Activated T-cell treated with anti-CD3 and anti-CD28 coated beads for 4 hours (primary cell): ENCODE data around the gene BLVRB.
"Not testable (repeated sequence)": the region's sequence is repeated elsewhere in the genome, so short reads cannot be mapped to it uniquely, and the experiment has no call there.

Experiments
- DNase-seq: peaks from one replicate; pipeline ENCODE4 v3.0.0-alpha.2; 2020

The BLVRB gene

DNA sequence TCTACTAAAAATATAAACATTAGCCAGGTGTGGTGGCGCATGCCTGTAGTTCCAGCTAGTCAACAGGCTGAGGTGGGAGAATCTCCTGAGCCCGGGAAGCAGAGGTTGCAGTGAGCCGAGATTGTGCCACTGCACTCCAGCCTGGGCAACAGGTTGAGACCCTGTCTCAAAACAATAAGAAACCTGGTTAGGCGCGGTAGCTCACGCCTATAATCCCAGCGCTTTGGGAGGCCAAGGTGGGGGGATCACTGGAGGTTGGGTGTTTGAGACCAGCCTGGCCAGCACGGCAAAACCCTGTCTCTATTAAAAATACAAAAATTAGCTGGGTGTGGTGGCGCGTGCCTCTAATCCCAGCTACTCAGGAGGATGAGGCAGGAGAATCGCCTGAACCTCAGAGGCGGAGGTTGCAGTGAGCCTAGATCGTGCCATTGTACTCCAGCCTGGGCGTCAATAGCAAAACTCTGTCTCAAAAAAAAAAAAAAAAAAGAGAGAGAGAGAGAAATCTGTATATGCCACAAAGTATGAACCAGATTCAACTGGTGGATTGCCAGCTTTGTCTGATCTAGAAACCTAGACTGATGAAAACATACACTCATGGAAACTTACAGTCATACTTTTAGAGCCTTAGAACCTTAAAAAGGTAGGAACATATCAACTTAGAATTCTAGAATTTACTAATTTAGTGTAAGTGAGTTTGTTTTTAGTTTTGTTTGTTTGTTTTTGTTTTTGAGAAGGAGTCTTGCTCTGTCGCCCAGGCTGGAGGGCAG is 10.5 kb upstream of the BLVRB start:
- DNase-seq: not testable (repeated sequence)

DNA sequence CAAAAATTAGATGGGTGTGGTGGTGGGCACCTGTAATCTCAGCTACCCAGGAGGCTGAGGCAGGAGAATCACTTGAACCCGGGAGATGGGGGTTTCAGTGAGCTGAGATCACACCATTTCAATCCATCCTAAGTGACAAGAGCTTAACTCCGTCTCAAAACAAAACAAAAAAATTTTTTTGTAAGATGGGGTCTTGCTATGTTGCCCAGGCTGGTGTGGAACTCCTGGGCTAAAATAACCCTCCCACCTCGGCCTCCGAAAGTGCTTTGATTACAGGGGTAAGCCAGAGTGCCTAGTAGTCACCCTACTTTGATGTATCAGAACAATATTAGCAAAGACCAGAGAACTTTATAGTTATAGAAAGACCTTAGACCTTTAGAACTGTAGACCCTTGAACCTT is 9.2 kb upstream of the BLVRB start:
- no peak for DNase-seq

DNA sequence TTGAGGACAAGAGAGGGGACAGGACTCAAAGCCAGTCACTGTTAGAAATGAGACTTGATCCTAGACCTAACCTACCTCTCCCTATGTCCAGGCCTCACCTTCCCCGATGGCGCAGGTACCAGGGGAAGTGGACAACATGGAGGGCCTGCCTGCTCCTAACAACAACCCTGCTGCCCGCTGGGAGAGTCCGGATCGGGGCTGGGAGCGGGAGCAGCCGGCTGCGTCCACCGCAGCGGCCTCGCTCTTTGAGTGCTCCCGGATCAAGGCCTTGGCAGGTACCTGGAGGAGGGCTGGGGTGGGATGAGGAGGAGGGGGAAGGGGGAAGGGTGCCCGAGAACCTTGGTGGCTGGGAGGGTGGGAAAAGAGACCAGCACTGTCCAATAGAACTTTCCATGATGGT is 7.0 kb upstream of the BLVRB start:
- no peak for DNase-seq

GRCh38 chr19:40471111-40471510 is 5.6 kb upstream of the BLVRB start:
- DNase-seq: no peak

GRCh38 chr19:40469011-40469410 is 3.5 kb upstream of the BLVRB start:
- DNase-seq: no peak

DNA sequence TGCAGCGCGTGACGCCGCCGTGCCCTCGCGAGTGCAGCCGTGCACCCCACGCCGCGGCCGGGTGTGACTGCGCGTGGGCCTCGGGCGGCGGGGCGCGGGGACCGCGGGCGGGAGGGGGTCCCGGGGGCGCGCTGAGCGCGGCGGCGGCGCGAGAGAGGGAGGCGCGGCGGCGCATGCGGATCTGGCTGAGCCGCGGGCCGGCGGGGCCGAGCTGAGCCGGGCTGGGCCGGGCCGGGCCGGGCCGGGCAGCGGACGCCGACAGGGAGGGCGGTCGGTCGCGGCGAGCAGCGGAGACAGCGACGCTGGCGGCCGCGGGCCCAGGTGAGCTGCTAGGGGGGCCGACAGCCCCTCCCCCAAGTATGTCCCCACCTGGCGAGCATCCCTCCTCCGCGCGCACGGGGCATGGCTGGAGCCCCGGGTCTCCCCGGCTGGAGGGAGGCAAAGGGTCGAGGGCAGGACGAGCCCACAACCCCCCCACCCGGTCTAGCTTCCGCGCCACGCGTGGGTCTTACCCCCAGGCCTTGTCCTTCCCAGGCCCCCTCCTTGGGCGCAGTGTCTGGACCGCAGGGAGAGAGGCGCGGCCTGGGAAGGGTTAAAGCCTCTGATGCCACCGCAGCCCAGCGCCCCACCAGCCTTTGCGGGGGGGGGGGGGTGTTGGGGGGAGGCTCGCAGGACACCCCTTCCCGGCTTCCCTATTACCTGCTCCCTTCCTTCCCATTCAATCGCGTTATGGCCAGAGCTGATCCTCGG is 1.6 kb upstream of the BLVRB start, which contains the start of gene SPTBN4:
Gene SPTBN4, plus strand, starts transcription at position 17 of the 750 bp plus-strand sequence. CDS start 5,621 bp downstream, outside the sequence.
- DNase-seq: no peak

DNA sequence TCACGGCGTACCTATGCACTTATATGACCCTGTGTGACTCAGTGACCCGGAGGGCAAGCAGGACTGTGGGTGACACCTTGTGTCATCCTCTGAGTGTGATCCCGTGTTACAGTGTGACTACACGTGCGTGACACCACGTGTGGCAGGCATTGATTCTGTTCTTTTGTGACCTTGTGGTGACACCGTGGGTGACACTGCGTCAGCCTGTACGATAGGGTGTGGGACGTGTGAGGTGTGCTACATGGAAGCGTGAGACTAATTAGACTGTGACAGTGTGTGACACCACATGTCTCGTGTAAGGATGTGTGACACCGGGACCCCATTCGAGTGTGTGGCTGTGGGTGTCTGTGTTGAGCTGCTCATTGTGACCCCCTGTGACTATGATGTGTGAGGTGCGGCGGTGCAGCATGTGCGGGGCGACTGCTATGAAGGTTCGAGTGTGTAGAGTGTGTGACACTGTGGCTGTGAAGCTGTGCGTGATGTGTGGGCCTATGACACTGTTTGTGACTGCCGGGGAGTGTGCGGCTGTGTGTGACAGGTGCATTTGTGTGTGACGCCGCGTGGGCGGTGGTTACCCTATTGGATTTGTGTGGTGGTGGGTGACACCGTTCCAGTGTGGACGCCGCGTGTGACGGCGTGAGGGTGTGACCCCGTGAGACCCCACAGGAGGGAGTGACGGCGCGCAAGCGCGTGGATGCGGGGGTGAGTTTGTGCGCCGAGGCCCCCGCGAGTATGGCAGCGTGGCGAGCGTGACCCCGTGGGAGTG is 857 bp upstream of the BLVRB start:
- peak; percentile 74 for DNase-seq

GRCh38 chr19:40465025-40465556 is 454 bp downstream of the BLVRB start:
- no peak for DNase-seq

DNA sequence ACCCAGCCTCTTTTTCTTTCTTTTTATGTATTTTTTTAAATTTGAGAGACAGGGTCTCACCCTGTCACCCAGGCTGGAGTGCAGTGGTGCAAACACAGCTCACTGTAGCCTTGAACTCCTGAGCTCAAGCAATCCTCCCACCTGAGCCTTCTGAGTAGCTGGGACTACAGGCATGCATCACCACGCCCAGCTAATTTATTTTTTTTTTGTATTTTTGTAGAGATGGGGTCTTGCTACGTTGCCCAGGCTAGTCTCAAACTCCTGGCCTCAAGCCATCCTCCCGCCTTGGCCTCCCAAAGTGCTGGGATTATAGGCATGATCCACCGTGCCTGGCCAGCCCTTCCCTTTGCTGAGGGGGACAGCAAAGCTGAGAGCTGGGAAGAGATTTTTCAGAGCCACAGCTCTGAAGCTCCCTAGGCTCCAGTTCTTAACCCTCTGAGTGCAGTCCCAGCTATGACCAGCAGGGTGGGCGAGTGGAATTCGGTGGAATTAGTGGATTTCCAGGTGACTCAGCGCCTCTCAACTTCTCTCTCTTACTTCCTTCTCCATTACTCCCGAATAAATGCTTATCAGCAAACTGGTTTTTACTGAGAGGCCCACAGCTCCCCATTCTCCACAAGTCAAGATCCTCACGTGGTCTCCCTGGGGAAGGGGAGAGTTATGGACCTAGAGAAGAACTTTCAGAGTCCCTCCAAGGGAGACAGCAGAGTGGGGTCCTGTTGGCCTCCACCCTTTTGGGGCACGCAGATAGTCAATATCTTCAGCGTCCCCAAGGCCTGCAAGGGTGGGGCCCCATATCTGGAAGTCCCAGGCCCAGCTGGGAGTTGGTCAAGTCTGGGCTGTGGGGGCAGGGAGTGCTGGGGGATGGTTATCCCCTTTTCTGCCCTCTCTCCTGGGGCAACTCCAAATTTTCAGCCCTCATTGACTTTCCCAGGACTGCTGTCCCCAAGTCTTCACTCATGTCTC is 1.2 kb downstream of the BLVRB start:
- peak; percentile 77 for DNase-seq

- DNase-seq: not testable (repeated sequence)
Measured at GRCh38 chr19:40463587-40464037, 1.9 kb downstream of the BLVRB start.

GRCh38 chr19:40461669-40462221 is 3.8 kb downstream of the BLVRB start:
- no peak for DNase-seq

- no peak for DNase-seq
Measured at GRCh38 chr19:40460185-40460584, 5.4 kb downstream of the BLVRB start.

GRCh38 chr19:40458597-40458974 is 7.0 kb downstream of the BLVRB start:
- no peak for DNase-seq

DNA sequence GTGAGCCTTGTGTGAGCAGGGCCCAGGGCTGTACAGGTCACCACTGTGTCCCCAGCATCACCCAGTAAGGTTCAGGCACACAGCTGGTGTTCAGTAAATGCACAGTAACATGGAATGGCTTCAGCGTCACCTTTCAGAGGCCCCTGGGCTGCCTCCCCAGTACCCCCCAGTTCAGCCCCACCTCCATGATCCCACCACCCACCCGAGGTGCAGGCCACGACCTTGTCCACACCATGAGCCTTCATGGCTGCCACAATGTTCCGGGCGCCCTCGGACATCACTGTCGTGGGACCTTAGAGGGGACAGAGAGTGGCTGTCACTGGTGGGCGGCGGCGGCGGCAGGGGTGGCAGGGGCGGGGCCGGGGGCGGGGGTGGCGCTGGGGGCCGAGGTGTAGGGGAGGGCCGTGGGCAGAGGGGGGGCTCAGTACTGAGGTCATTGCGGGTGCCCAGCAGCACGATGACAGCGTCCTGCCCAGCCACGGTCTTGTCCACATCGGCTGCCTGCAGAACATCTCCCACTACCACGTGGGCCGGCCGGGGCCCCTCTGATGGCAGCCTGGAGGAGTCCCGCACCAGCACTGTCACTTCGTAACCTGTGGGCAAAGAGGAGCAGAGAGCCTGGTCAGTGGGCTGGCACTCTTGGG is 7.5 kb downstream of the BLVRB start:
- DNase-seq: no peak

DNA sequence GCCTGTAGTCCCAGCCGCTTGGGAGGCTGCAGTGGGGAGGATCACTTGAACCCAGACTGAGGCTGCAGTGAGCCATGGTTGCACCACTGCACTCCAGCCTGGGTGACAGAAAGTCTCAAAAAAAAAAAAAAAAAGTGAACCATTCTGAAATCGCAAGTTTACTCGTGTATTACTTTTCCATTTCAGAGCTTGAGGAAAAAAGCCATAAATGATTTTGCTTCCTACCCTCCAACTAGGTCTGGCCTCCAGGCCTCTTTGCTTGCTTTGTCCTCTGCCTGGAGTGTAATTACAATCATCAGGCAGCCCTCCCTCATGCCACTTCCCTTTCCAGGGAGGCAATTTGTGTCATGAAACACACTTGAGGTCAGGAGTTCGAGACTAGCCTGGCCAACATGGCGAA is 8.5 kb downstream of the BLVRB start:
- DNase-seq: no peak

GRCh38 chr19:40453943-40454342 is 11.6 kb downstream of the BLVRB start:
- DNase-seq: not testable (repeated sequence)

GRCh38 chr19:40453151-40453735 is 12.3 kb downstream of the BLVRB start:
- DNase-seq: no peak

DNA sequence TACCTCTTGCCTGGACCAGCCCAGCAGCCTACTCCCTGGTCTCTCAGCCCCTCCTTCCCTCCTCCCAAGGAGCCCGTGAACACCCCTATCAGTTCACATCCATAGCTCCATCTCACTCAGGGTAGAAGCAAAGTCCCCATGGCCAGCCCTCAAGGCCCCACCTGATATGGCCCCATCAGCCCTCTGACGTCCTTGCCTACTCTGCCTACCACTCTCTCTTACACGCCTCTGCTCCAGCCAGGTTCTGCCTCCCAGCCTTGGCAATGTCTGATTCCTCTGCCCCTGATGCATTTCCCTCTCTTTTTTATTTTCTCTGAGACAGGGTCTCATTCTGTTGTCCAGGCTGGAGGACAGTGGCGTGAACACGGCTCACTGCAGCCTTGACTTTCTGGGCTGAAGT is 13.5 kb downstream of the BLVRB start:
- no peak for DNase-seq

DNA sequence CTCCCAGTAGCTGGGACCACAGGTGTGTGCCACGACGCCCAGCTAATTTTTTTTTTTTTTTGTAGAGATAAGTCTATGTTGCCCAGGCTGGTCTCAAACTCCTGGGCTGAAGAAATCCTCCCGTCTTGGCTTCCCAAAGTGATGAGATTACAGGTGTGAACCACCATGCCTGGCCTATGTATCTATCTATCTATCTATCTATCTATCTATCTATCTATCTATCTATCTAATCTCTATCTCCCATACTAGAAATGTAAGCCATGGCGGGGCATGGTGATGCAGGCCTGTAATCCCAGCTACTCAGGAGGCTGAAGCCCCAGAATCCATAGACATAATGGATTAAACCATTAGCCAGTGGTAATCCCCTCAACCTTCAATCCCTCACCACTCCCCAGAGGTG is 14.9 kb downstream of the BLVRB start:
- DNase-seq: no peak

GRCh38 chr19:40449506-40449905 is 16.0 kb downstream of the BLVRB start:
- DNase-seq: no peak
